GM12864 (cell line): Measurements from ENCODE around the gene ASPRV1.

Experiments
- DNase-seq: peaks from one replicate; pipeline ENCODE4 v3.0.0-alpha.2; 2011; ENCODE audit warnings: low read depth
- H3K4me3 ChIP-seq: 2 replicates; pipeline ENCODE4 v1.5.1; 2011; ENCODE audit warnings: mild to moderate bottlenecking, low read depth, low read length, control low read depth
- CTCF ChIP-seq: IDR thresholded peaks from 2 replicates; pipeline ENCODE4 v1.5.1; 2011; ENCODE audit warnings: low read depth, mild to moderate bottlenecking, moderate library complexity, low read length, control low read depth, inconsistent platforms; ENCODE audit errors: missing control alignments

The ASPRV1 gene

GRCh38 chr2:69940691-69941090 lies 20.7 kb downstream of the ASPRV1 start:
- no peak for TF ChIP-seq CTCF
- DNase-seq = no peak
- no peak overlapping the region for H3K4me3 ChIP-seq

- no peak overlapping the region for H3K4me3 ChIP-seq
- TF ChIP-seq CTCF = no peak
- no peak for DNase-seq
Observed at GRCh38 chr2:69939722-69940121, 21.7 kb downstream of the ASPRV1 start.

- no peak overlapping the region for H3K4me3 ChIP-seq
- no peak for DNase-seq
- no peak for TF ChIP-seq CTCF
Observed at GRCh38 chr2:69937968-69938367, 23.5 kb downstream of the ASPRV1 start.

- H3K4me3 ChIP-seq = no peak overlapping the region
- TF ChIP-seq CTCF = no peak
- no peak for DNase-seq
Observed at GRCh38 chr2:69936906-69937305, 24.5 kb downstream of the ASPRV1 start.

- no peak for DNase-seq
Observed at GRCh38 chr2:69935011-69935410, 26.4 kb downstream of the ASPRV1 start.

GRCh38 chr2:69934614-69934908 lies 26.9 kb downstream of the ASPRV1 start:
- no peak for TF ChIP-seq CTCF
- H3K4me3 ChIP-seq = no peak overlapping the region
- no peak for DNase-seq

More at GRCh38 chr2:69935011-69935410, 26.4 kb downstream of the ASPRV1 start:
- H3K4me3 ChIP-seq = no peak overlapping the region
- no peak for TF ChIP-seq CTCF

- H3K4me3 ChIP-seq = no peak overlapping the region
- no peak for DNase-seq
Observed at GRCh38 chr2:69933839-69934613, 27.4 kb downstream of the ASPRV1 start.

More at GRCh38 chr2:69933839-69934613, 27.4 kb downstream of the ASPRV1 start:
- TF ChIP-seq CTCF = no peak
